ENCODE results near the gene C3orf62.

C3orf62 gene

GRCh38 chr3:49219132-49219531 lies 57.9 kb downstream of the C3orf62 start:
- Histone ChIP-seq H3K36me3 (ENCODE audit: control insufficient read depth in 2 of 2, insufficient read depth in 2 of 2, low read length in 2 of 2) (no peaks in the 10 kb centered on the region), H3K27me3 (ENCODE audit: control insufficient read depth in 2 of 2, insufficient read depth in 2 of 2, low read length in 2 of 2) (no peaks in the 10 kb centered on the region), H3K9ac (ENCODE audit: low read depth in 1 of 2, low read length in 2 of 2) (no peak overlapping the region), H3K4me3 (ENCODE audit: low read length in 2 of 2) (no peak overlapping the region), H3K9me3 (ENCODE audit: control insufficient read depth in 2 of 2, low read length in 2 of 2) (no peaks in the 10 kb centered on the region), H3K27ac (ENCODE audit: low read depth in 2 of 2, low read length in 2 of 2) (peak overlapping the region in 1 of 2 donors; percentile 56), H3K4me1 (ENCODE audit: control insufficient read depth in 2 of 2, insufficient read depth in 2 of 2, low read length in 2 of 2) (no peaks in the 10 kb centered on the region)
